Measurements from ENCODE around the gene BHLHE40.
A peak's percentile ranks its signal among the peaks of the same experiment; 100 is the strongest.

BHLHE40 gene

DNA sequence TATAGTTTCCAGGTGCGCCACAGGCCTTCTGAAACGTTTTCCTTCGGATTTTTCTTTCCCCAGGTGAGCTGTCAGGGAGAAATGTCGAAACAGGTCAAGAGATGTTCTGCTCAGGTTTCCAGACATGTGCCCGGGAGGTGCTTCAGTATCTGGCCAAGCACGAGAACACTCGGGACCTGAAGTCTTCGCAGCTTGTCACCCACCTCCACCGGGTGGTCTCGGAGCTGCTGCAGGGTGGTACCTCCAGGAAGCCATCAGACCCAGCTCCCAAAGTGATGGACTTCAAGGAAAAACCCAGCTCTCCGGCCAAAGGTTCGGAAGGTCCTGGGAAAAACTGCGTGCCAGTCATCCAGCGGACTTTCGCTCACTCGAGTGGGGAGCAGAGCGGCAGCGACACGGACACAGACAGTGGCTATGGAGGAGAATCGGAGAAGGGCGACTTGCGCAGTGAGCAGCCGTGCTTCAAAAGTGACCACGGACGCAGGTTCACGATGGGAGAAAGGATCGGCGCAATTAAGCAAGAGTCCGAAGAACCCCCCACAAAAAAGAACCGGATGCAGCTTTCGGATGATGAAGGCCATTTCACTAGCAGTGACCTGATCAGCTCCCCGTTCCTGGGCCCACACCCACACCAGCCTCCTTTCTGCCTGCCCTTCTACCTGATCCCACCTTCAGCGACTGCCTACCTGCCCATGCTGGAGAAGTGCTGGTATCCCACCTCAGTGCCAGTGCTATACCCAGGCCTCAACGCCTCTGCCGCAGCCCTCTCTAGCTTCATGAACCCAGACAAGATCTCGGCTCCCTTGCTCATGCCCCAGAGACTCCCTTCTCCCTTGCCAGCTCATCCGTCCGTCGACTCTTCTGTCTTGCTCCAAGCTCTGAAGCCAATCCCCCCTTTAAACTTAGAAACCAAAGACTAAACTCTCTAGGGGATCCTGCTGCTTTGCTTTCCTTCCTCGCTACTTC, 3.8 kb downstream of the BHLHE40 start:
- DNase-seq = no peak
- peak; percentile 35 for TF ChIP-seq POLR2A (IDR thresholded peaks at IDR 0.05; ENCODE audit: low read length)
- no peak for TF ChIP-seq GATA1 (IDR thresholded peaks at IDR 0.05; ENCODE audit: low read depth, low read length)

GRCh38 chr3:4983739-4984510, 4.7 kb downstream of the BHLHE40 start:
- TF ChIP-seq POLR2A (IDR thresholded peaks at IDR 0.05; ENCODE audit: low read length) (peak; percentile 59), GATA1 (IDR thresholded peaks at IDR 0.05; ENCODE audit: low read depth, low read length) (no peak)
- peak in 1 of 2 experiments; percentile 44 for DNase-seq

- TF ChIP-seq GATA1 (IDR thresholded peaks at IDR 0.05; ENCODE audit: low read depth, low read length) (no peak), POLR2A (IDR thresholded peaks at IDR 0.05; ENCODE audit: low read length) (peak; percentile 2)
These were observed 5.3 kb downstream of the BHLHE40 start for GRCh38 chr3:4984511-4984864.

DNA sequence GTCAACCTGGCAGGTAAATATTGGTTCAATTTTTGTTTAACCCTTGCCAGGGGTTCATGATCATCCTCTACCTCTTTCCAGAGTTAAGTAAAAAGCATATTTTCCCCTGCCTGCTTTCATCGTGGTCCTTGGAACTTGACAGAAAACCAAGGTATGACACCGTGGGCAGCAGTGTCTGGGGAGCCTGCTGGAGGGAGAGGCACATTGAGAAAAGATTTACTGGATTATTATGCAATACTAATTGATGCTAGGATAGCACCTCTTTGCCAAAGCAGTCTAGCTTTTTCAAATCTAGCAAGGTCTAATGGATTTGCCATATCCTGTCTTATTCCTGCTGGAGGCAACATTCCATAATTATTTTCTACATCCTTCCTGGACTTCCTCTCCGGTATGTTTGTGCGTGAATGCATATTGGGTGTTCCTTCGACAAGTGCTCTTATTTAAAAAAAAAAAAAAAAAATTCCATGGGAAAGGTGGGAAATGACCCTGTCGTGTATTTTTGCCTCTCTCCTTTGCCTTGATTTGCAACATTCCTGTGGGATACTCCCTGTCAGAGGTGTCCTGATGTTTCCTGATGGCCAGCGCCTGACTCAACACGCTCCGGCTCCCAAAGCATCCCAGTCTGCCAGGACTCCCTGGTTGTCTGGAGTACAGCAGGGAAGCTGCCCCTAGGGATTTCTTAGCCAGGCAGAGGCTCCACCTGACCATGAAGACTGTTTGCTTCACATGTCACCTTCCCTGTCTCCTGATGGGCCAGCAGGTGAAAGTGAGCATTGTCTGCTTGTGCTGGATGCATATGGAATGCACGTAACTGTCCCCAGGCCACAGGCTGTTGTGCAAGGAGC, 6.3 kb downstream of the BHLHE40 start:
- TF ChIP-seq POLR2A (IDR thresholded peaks at IDR 0.05; ENCODE audit: low read length) (peak; percentile 10), GATA1 (IDR thresholded peaks at IDR 0.05; ENCODE audit: low read depth, low read length) (no peak)
- DNase-seq = no peak

More at GRCh38 chr3:4984511-4984864, 5.3 kb downstream of the BHLHE40 start:
- no peak for DNase-seq

GRCh38 chr3:4986175-4986781, 7.0 kb downstream of the BHLHE40 start:
- no peak for DNase-seq
- no peak for TF ChIP-seq GATA1 (IDR thresholded peaks at IDR 0.05; ENCODE audit: low read depth, low read length)
- TF ChIP-seq POLR2A (IDR thresholded peaks at IDR 0.05; ENCODE audit: low read length) = no peak

DNA sequence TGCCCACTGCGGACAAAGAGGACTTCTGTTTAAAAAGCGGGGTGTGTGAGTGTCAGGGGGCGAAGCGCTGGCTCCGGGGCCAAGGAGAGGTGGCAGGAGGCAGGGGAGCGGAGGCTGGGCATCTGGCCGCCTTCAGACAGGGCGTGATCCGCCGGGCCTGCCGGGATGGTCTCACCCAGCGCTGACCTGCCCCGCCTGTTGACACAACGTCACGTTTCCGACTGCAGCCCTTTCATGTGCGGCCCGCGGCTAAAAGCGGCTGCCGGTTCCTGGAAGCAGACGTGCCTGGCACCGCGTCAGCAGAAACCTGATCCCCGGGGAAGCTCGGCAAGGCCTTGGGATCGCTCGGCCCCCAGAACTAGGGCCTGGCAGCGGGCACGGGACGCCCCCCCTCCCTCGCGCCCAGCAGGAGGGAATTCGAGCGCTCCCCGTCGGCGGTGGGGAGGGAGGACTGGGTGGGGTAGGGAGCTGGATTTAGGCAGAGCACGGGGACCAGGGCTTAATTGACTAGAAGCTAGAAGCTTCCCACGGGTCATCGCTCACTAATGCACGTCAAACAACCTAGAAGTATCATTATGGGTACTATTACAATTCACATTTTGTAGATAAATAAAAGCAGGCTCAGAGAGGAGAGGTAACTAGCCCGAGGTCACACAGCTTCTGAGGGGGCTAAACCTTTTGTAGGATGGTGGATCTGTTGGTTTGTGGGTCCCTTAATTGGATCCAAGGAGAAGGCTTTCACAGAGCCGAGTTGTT, 7.7 kb downstream of the BHLHE40 start:
- TF ChIP-seq POLR2A (IDR thresholded peaks at IDR 0.05; ENCODE audit: low read length) (peak; percentile 71), GATA1 (IDR thresholded peaks at IDR 0.05; ENCODE audit: low read depth, low read length) (no peak)
- peak; percentile 85 for DNase-seq

GRCh38 chr3:4987538-4988296, 8.5 kb downstream of the BHLHE40 start:
- DNase-seq = peak in 1 of 2 experiments; percentile 26

GRCh38 chr3:4988983-4989834, 10.0 kb downstream of the BHLHE40 start:
- peak; percentile 91 to 94 for DNase-seq
- TF ChIP-seq POLR2A (IDR thresholded peaks at IDR 0.05; ENCODE audit: low read length) (peak; percentile 53), GATA1 (IDR thresholded peaks at IDR 0.05; ENCODE audit: low read depth, low read length) (no peak)

More at GRCh38 chr3:4987538-4988296, 8.5 kb downstream of the BHLHE40 start:
- TF ChIP-seq GATA1 (IDR thresholded peaks at IDR 0.05; ENCODE audit: low read depth, low read length) (no peak), POLR2A (IDR thresholded peaks at IDR 0.05; ENCODE audit: low read length) (no peak)

DNA sequence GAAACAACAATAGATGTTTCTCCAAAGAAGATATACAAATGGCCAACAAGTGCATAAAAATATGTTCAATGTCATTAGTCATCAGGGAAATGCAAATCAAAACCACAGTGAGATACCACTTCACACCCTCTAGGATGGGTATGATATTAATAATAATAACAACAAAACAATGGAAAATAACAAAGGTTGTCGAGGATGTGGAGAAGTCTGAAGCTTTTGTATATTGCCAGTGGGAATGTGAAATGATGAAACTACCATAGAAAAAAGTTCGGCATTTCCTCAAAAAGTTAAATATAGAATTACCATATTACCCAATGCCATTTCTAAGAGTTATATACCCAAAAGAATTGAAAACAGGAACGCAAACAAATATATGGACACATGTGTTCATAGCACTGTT, 10.8 kb downstream of the BHLHE40 start:
- TF ChIP-seq POLR2A (IDR thresholded peaks at IDR 0.05; ENCODE audit: low read length) (no peak), GATA1 (IDR thresholded peaks at IDR 0.05; ENCODE audit: low read depth, low read length) (no peak)
- DNase-seq = no peak

- no peak for DNase-seq
- TF ChIP-seq GATA1 (IDR thresholded peaks at IDR 0.05; ENCODE audit: low read depth, low read length) (no peak), POLR2A (IDR thresholded peaks at IDR 0.05; ENCODE audit: low read length) (no peak)
These were observed 12.9 kb downstream of the BHLHE40 start for GRCh38 chr3:4992118-4992517.
